T-helper 2 cell treated with Interferon-gamma antibody and Interleukin-4, amounts not matched to agents 5 μg/mL and 100 μg/mL, for 36 hours (primary cell): ENCODE results near the gene TACO1.

ENCODE experiments used
- DNase-seq: peaks from one replicate; pipeline ENCODE4 v3.0.0; 2021; ENCODE audit warnings: low spot score
- H3K27ac Mint-ChIP-seq: one replicate; pipeline ENCODE4 v1.8.0; 2021; ENCODE audit warnings: mild to moderate bottlenecking, mixed read lengths
- H3K27me3 Mint-ChIP-seq: one replicate; pipeline ENCODE4 v1.8.0; 2021; ENCODE audit warnings: low read depth, mixed read lengths
- H3K36me3 Mint-ChIP-seq: one replicate; pipeline ENCODE4 v1.8.0; 2021; ENCODE audit warnings: low read depth, mixed read lengths
- H3K4me1 Mint-ChIP-seq: one replicate; pipeline ENCODE4 v1.8.0; 2021; ENCODE audit warnings: low read depth, mixed read lengths
- H3K4me3 Mint-ChIP-seq: one replicate; pipeline ENCODE4 v1.8.0; 2022; ENCODE audit warnings: mild to moderate bottlenecking, moderate library complexity, mixed read lengths
- H3K9me3 Mint-ChIP-seq: one replicate; pipeline ENCODE4 v1.8.0; 2021; ENCODE audit warnings: mixed read lengths

The TACO1 gene

DNA sequence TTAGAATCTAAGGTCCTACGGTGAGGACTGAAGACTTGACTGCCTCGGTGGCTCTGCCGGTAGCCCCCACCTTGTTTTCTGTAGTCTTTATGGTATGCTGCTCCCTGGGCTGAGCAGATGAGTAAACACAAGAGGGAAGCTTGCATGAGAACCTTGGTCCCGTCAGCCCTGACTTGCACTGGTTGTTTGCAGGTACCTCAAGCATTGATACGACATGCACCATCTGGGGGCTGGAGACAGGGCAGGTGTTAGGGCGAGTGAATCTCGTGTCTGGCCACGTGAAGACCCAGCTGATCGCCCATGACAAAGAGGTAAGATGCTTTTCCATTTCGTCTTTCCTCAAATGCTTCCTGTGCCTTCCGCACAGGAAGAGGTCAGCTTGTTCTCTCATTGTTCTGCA lies 21.1 kb upstream of the TACO1 start:
- peaks cover 4% of the 10 kb centered on the region for H3K4me1 Mint-ChIP-seq
- no peak overlapping the region for H3K4me3 Mint-ChIP-seq
- DNase-seq, result no peak
- H3K36me3 Mint-ChIP-seq, result peaks cover 41% of the 10 kb centered on the region
- H3K27ac Mint-ChIP-seq, result no peak overlapping the region
- no peaks in the 10 kb centered on the region for H3K9me3 Mint-ChIP-seq
- no peaks in the 10 kb centered on the region for H3K27me3 Mint-ChIP-seq

GRCh38 chr17:63587770-63588169 lies 12.9 kb upstream of the TACO1 start:
- H3K36me3 Mint-ChIP-seq, result peaks cover 60% of the 10 kb centered on the region
- H3K4me1 Mint-ChIP-seq, result peaks cover 10% of the 10 kb centered on the region
- H3K4me3 Mint-ChIP-seq, result no peak overlapping the region
- no peak overlapping the region for H3K27ac Mint-ChIP-seq
- no peaks in the 10 kb centered on the region for H3K9me3 Mint-ChIP-seq
- no peaks in the 10 kb centered on the region for H3K27me3 Mint-ChIP-seq
- DNase-seq, result no peak

DNA sequence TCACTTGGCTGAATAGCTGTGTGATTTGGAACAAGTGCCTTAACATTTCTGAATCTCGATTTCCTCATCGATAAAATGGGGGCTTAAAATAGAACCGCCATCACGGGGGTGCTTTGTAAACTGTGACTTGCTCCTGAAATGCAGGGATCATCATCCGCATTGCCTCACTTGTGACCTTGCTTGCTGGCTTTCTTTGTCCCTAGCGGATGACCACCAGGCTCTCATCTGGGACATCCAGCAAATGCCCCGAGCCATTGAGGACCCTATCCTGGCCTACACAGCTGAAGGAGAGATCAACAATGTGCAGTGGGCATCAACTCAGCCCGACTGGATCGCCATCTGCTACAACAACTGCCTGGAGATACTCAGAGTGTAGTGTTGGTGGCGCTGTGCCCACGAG lies 11.9 kb upstream of the TACO1 start:
- no peak overlapping the region for H3K27ac Mint-ChIP-seq
- H3K4me1 Mint-ChIP-seq, result peaks cover 10% of the 10 kb centered on the region
- H3K4me3 Mint-ChIP-seq, result no peak overlapping the region
- DNase-seq, result no peak
- peaks cover 51% of the 10 kb centered on the region for H3K36me3 Mint-ChIP-seq
- no peaks in the 10 kb centered on the region for H3K9me3 Mint-ChIP-seq
- H3K27me3 Mint-ChIP-seq, result no peaks in the 10 kb centered on the region

GRCh38 chr17:63589646-63590045 lies 11.0 kb upstream of the TACO1 start:
- no peaks in the 10 kb centered on the region for H3K27me3 Mint-ChIP-seq
- H3K4me3 Mint-ChIP-seq, result no peak overlapping the region
- H3K4me1 Mint-ChIP-seq, result peaks cover 10% of the 10 kb centered on the region
- H3K9me3 Mint-ChIP-seq, result no peaks in the 10 kb centered on the region
- no peak overlapping the region for H3K27ac Mint-ChIP-seq
- no peak for DNase-seq
- peaks cover 49% of the 10 kb centered on the region for H3K36me3 Mint-ChIP-seq

DNA sequence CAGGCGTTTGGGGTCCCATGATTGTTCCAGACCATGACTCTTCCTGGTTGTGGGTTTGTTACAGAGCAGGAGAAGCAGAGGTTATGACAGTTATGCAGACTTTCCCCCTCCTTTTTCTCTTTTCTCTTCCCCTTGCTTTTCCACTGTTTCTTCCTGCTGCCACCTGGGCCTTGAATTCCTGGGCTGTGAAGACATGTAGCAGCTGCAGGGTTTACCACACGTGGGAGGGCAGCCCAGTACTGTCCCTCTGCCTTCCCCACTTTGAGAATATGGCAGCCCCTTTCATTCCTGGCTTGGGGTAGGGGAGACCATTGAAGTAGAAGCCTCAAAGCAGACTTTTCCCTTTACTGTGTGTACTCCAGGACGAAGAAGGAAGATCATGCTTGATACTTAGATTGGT lies 7.9 kb upstream of the TACO1 start:
- peaks cover 12% of the 10 kb centered on the region for H3K4me1 Mint-ChIP-seq
- H3K4me3 Mint-ChIP-seq, result no peak overlapping the region
- no peaks in the 10 kb centered on the region for H3K27me3 Mint-ChIP-seq
- peaks cover 36% of the 10 kb centered on the region for H3K36me3 Mint-ChIP-seq
- no peak for DNase-seq
- H3K27ac Mint-ChIP-seq, result no peak overlapping the region
- no peaks in the 10 kb centered on the region for H3K9me3 Mint-ChIP-seq

DNA sequence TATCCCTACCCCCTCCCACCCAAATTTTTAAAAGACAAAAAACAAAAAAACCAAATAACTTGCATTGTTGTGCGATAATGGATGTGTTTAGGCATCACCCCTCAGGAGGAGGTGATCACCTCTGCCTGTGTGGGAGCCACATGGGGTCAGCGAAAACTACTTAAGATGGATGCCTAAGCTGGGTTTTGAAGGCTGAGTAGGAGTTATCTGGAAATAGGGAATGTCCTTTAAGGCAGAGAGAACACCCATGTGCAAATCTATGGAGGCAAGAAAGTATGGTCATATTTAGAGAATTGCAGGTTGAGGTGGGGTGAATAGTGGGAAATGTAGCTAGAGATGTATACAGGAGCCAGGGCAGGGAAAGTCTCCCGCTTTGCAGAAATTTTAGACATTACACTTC lies 5.6 kb upstream of the TACO1 start:
- DNase-seq, result no peak
- Mint-ChIP-seq H3K4me1 (peaks cover 24% of the 10 kb centered on the region), H3K27ac (peak overlapping the region; percentile 2), H3K36me3 (peaks cover 20% of the 10 kb centered on the region), H3K4me3 (no peak overlapping the region), H3K27me3 (no peaks in the 10 kb centered on the region), H3K9me3 (no peaks in the 10 kb centered on the region)

DNA sequence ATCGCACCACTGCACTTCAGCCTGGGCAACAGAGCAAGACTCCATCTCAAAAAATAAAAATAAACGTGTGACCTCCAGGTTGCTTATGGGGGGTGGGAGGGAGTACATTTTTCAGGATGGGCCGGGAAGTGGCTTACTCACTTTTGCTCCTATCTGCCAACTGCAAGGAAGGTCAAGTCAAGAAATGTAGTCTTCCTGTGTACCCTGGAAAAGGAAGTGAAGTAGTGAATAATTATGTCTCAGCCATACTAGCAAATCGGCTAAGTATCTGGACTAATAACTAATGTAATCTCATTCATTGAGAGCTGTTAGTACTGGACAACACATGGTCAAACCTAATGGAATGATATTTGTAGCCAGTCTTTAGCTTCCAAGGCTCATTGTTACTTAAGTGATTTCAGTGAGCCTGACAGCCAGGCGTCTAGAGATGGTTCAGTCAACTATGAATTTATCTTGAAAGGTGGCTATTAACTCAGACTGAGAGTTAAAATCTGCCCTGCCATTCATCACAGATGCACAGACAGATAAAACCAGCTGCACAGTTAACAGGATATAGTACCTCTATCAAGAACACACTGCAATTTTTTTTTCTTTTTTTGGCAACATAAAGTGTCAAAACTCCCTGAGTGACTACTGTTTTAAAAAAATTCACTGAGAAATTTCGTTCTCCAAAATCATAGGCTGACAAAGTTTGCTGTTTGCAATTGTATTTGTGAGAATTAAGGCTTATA lies 3.7 kb upstream of the TACO1 start:
- no peaks in the 10 kb centered on the region for H3K27me3 Mint-ChIP-seq
- H3K4me1 Mint-ChIP-seq, result peaks cover 32% of the 10 kb centered on the region
- H3K4me3 Mint-ChIP-seq, result peak overlapping the region; percentile 22
- no peak overlapping the region for H3K27ac Mint-ChIP-seq
- H3K9me3 Mint-ChIP-seq, result no peaks in the 10 kb centered on the region
- peaks cover 6% of the 10 kb centered on the region for H3K36me3 Mint-ChIP-seq
- DNase-seq, result no peak

GRCh38 chr17:63598281-63598680 lies 2.4 kb upstream of the TACO1 start:
- H3K27ac Mint-ChIP-seq, result peak overlapping the region; percentile 24
- H3K4me3 Mint-ChIP-seq, result peak overlapping the region; percentile 14
- H3K36me3 Mint-ChIP-seq, result peaks cover 7% of the 10 kb centered on the region
- peaks cover 32% of the 10 kb centered on the region for H3K4me1 Mint-ChIP-seq
- no peaks in the 10 kb centered on the region for H3K27me3 Mint-ChIP-seq
- no peak for DNase-seq
- H3K9me3 Mint-ChIP-seq, result no peaks in the 10 kb centered on the region

GRCh38 chr17:63601439-63602371 lies 1.0 kb downstream of the TACO1 start:
- Mint-ChIP-seq H3K27me3 (no peaks in the 10 kb centered on the region), H3K9me3 (no peaks in the 10 kb centered on the region), H3K4me1 (peaks cover 33% of the 10 kb centered on the region), H3K36me3 (peaks cover 21% of the 10 kb centered on the region), H3K27ac (peak overlapping the region; percentile 94), H3K4me3 (peak overlapping the region; percentile 97)
- no peak for DNase-seq

- Mint-ChIP-seq H3K36me3 (peaks cover 35% of the 10 kb centered on the region), H3K4me3 (no peak overlapping the region), H3K9me3 (no peaks in the 10 kb centered on the region), H3K4me1 (peaks cover 19% of the 10 kb centered on the region), H3K27ac (peak overlapping the region; percentile 65), H3K27me3 (no peaks in the 10 kb centered on the region)
- no peak for DNase-seq
These were observed 9.3 kb downstream of the TACO1 start for GRCh38 chr17:63609816-63610573.

DNA sequence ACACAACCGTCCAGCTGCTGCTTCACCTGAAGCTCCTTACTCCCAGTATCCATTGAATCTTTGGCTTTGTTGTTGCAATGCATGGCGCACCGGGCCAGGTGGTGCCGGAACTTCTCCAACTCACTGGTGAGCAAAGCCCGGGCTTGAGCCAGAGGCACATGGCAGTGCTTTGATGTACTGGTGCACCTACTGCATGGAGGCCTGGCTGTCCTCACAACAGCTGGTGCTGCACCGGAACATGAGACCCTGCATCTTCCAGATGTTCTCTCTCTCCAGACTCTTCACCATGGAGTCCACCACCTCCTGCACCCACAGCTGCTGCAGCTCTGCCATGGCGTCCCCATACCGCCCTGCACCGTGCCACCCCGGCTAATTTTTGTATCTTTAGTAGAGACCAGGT lies 10.2 kb downstream of the TACO1 start:
- H3K4me1 Mint-ChIP-seq, result peaks cover 18% of the 10 kb centered on the region
- peak overlapping the region; percentile 65 for H3K27ac Mint-ChIP-seq
- H3K4me3 Mint-ChIP-seq, result no peak overlapping the region
- H3K9me3 Mint-ChIP-seq, result no peaks in the 10 kb centered on the region
- H3K36me3 Mint-ChIP-seq, result peaks cover 28% of the 10 kb centered on the region
- H3K27me3 Mint-ChIP-seq, result no peaks in the 10 kb centered on the region
- no peak for DNase-seq

DNA sequence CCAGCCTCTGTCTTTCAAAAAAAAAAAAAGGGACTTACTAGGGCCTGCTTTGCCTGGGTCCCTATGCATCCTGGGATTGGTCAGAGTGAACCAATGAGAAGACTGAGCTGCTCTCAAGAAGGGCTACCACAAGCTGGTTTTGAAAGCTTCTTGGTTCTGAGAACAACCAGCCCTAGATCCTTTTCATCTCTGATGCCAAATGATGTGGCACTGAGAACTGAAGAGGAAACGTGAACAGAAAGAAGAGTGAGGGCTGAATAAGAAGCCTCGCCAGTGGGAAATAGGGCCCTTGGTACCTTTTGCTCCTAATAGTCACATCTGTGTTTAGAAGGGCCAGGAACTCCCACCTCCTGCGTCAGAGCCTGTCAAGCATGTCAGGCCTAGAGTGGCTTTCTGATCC lies 10.7 kb downstream of the TACO1 start:
- Mint-ChIP-seq H3K4me1 (peaks cover 17% of the 10 kb centered on the region), H3K36me3 (peaks cover 23% of the 10 kb centered on the region), H3K4me3 (no peak overlapping the region), H3K9me3 (no peaks in the 10 kb centered on the region), H3K27ac (peak overlapping the region; percentile 65), H3K27me3 (no peaks in the 10 kb centered on the region)
- DNase-seq, result no peak

DNA sequence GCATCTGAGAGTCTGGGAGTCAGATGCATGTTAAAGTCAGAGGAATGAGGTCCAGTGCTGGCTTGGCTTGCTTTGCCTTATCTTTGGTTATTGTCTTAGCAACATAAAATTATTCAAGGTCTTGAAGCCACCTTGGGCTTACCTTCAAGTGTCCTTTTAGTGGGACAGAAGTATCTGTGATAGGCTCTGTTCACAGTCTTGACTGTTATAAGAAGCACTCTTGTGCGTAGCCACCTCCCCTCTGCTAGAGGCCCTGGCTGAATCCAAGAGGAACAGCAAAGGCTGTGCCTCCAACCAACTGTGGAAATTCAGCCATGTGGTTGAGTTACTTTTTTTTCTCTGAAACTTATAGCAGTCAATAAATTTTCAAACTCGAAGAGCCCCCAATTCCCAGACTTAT lies 13.0 kb downstream of the TACO1 start:
- no peak for DNase-seq
- peaks cover 17% of the 10 kb centered on the region for H3K4me1 Mint-ChIP-seq
- no peak overlapping the region for H3K4me3 Mint-ChIP-seq
- H3K36me3 Mint-ChIP-seq, result peaks cover 15% of the 10 kb centered on the region
- peaks cover 13% of the 10 kb centered on the region for H3K27me3 Mint-ChIP-seq
- H3K9me3 Mint-ChIP-seq, result no peaks in the 10 kb centered on the region
- H3K27ac Mint-ChIP-seq, result no peak overlapping the region

DNA sequence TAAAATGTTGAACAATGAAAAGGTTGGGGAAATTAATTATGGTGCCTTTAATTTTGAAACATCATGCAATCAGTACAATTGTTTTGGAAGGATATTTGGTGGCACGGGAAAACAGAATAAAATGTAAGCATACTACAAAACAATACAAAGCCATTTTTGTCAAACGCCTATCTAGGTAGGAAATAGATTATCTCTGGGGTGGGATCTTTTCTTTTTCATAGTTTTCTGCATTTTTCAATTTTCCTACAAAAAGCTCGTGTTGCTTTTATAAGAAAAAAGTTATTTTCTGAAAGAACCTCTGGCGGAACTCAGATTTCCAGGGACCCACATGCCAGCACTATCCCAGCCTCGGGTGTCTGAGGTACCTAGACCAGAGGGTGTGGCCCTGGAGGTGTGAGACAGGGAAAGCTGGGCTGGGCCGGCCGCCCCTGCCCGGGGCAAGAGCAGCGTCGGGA lies 20.6 kb downstream of the TACO1 start:
- Mint-ChIP-seq H3K9me3 (no peaks in the 10 kb centered on the region), H3K27ac (peak overlapping the region; percentile 70), H3K36me3 (peaks cover 2% of the 10 kb centered on the region)

More for the DNA sequence above, 20.6 kb downstream of the TACO1 start:
- no peak for DNase-seq
- Mint-ChIP-seq H3K4me3 (peak overlapping the region; percentile 87), H3K4me1 (peaks cover 21% of the 10 kb centered on the region), H3K27me3 (peaks cover 13% of the 10 kb centered on the region)
